Measurements from ENCODE around the gene GARIN5B. TPM values are rescaled to one million over a fixed set of nuclear protein-coding genes. Genes with fewer than 3 reads are reported as not detected.

GARIN5B gene
- total RNA-seq, 3 donors from 2014 or later (not counting 1 experiment from before 2014, with no cell fraction given) = not detected

- WGBS (ENCODE audit: insufficient coverage) = 88% methylated on average over 23 of the region's 24 CpGs
- H3K4me3 ChIP-seq (ENCODE audit: low read length) = no peak overlapping the region
- H3K27ac Mint-ChIP-seq = peak overlapping the region; percentile 94 to 100
- H3K9me3 Mint-ChIP-seq = no peaks in the 10 kb centered on the region
- H3K27me3 Mint-ChIP-seq (ENCODE audit: low read depth in 2 of 2) = no peaks in the 10 kb centered on the region
- peaks cover 43% of the 10 kb centered on the region for H3K36me3 ChIP-seq (ENCODE audit: control insufficient read depth, insufficient read depth, low read length)
- peaks cover 42 to 67% of the 10 kb centered on the region in 2 donors for H3K4me1 Mint-ChIP-seq
- TF ChIP-seq, protein P1, sequence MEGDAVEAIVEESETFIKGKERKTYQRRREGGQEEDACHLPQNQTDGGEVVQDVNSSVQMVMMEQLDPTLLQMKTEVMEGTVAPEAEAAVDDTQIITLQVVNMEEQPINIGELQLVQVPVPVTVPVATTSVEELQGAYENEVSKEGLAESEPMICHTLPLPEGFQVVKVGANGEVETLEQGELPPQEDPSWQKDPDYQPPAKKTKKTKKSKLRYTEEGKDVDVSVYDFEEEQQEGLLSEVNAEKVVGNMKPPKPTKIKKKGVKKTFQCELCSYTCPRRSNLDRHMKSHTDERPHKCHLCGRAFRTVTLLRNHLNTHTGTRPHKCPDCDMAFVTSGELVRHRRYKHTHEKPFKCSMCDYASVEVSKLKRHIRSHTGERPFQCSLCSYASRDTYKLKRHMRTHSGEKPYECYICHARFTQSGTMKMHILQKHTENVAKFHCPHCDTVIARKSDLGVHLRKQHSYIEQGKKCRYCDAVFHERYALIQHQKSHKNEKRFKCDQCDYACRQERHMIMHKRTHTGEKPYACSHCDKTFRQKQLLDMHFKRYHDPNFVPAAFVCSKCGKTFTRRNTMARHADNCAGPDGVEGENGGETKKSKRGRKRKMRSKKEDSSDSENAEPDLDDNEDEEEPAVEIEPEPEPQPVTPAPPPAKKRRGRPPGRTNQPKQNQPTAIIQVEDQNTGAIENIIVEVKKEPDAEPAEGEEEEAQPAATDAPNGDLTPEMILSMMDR (IDR thresholded peaks at IDR 0.05) = no peak
- H3K9me3 ChIP-seq (ENCODE audit: control insufficient read depth, insufficient read depth, low read length) = no peaks in the 10 kb centered on the region
- DNase-seq (no peak), ATAC-seq (no peak)
- no peaks in the 10 kb centered on the region for H3K36me3 Mint-ChIP-seq
- peaks cover 60% of the 10 kb centered on the region for H3K4me1 ChIP-seq (ENCODE audit: control insufficient read depth, insufficient read depth, low read length)
- H3K4me3 Mint-ChIP-seq = peak overlapping the region; percentile 97
- intact Hi-C loops (cut with micrococcal nuclease) = no loop called here
- H3K27ac ChIP-seq (ENCODE audit: low read length) = no peak overlapping the region
- H3K27me3 ChIP-seq (ENCODE audit: control insufficient read depth, insufficient read depth, low read length) = no peaks in the 10 kb centered on the region
Measured at GRCh38 chr19:55387736-55388497, 24.9 kb upstream of the GARIN5B start.

GRCh38 chr19:55386493-55386971 lies 23.5 kb upstream of the GARIN5B start:
- peaks cover 52 to 78% of the 10 kb centered on the region in 2 donors for H3K4me1 Mint-ChIP-seq
- DNase-seq = no peak

DNA sequence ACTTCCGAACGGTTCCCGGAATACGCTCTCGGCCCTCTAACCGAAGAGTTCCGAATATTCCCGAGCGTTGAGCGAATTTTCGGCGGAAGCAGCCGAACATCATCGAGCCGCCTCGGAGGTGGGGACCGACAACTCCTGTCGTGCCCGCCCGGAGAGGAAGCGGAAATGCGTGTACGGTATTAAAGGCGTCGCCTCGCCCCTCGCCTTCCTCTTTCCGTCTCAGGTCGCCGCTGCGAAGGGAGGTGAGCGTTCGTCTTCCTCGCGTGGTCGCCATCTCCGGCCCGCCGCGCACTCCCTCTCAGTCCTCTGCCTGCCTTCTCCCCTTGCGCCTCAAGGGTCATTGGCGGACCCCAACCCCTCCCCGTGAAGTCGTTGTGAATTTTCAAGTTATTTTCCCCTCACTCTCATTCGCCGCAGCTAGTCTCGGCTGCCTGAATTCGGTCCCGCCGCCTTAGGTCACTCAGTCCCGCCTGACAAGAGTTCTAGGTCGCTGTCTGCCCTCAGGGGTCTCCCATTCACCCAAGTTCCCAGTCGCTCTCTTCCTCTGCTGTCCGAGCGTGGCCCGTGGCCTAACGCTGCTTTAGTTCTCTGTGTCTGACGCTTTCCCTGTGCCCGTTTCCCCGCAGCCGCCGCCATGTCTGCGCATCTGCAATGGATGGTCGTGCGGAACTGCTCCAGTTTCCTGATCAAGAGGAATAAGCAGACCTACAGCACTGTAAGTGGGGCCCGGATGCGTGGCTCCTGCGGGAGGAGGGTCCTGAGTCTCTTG lies 22.8 kb upstream of the GARIN5B start, which contains the start of gene RPL28:
RPL28 (plus strand) TSS at position 209 of the 769 bp plus-strand sequence; CDS start at position 635, 426 bp downstream.
- Mint-ChIP-seq H3K27ac (peak within 1 kb of the TSS; percentile 94 to 100), H3K36me3 (no peaks in the 10 kb centered on the region), H3K4me1 (peaks cover 54 to 79% of the 10 kb centered on the region in 2 donors), H3K4me3 (peak within 1 kb of the TSS; percentile 97), H3K27me3 (ENCODE audit: low read depth in 2 of 2) (no peaks in the 10 kb centered on the region), H3K9me3 (no peaks in the 10 kb centered on the region)
- peak; percentile 98 to 99 for DNase-seq
- peaks cover 39% of the 10 kb centered on the region for H3K36me3 ChIP-seq (ENCODE audit: control insufficient read depth, insufficient read depth, low read length)
- intact Hi-C loops (cut with micrococcal nuclease) = loop anchor here (1.0 to 2.0 kb wide), 3 partner anchors 23 to 85 kb away; partner anchors contain the start of gene KMT5C
- H3K9me3 ChIP-seq (ENCODE audit: control insufficient read depth, insufficient read depth, low read length) = no peaks in the 10 kb centered on the region
- TF ChIP-seq, protein P1 (IDR thresholded peaks at IDR 0.05) = no peak
- peak within 1 kb of the TSS; percentile 72 for H3K4me3 ChIP-seq (ENCODE audit: low read length)
- peaks cover 63% of the 10 kb centered on the region for H3K4me1 ChIP-seq (ENCODE audit: control insufficient read depth, insufficient read depth, low read length)
- H3K27me3 ChIP-seq (ENCODE audit: control insufficient read depth, insufficient read depth, low read length) = no peaks in the 10 kb centered on the region
- H3K27ac ChIP-seq (ENCODE audit: low read length) = peak within 1 kb of the TSS; percentile 94
- ATAC-seq = peak; percentile 79 to 93 (median 84)
- WGBS (ENCODE audit: insufficient coverage) = under 1% methylated on average over 68 of the region's 68 CpGs

More at GRCh38 chr19:55386493-55386971, 23.5 kb upstream of the GARIN5B start:
- no peaks in the 10 kb centered on the region for H3K27me3 Mint-ChIP-seq (ENCODE audit: low read depth in 2 of 2)
- no peaks in the 10 kb centered on the region for H3K9me3 Mint-ChIP-seq
- peaks cover 43% of the 10 kb centered on the region for H3K36me3 ChIP-seq (ENCODE audit: control insufficient read depth, insufficient read depth, low read length)
- peak overlapping the region; percentile 94 for H3K27ac ChIP-seq (ENCODE audit: low read length)
- H3K27me3 ChIP-seq (ENCODE audit: control insufficient read depth, insufficient read depth, low read length) = no peaks in the 10 kb centered on the region
- ATAC-seq = no peak
- H3K4me3 Mint-ChIP-seq = peak overlapping the region; percentile 97
- H3K4me1 ChIP-seq (ENCODE audit: control insufficient read depth, insufficient read depth, low read length) = peaks cover 63% of the 10 kb centered on the region
- TF ChIP-seq, protein P1 (IDR thresholded peaks at IDR 0.05) = no peak
- no peaks in the 10 kb centered on the region for H3K36me3 Mint-ChIP-seq
- H3K4me3 ChIP-seq (ENCODE audit: low read length) = peak overlapping the region; percentile 72
- 1% methylated on average over 33 of the region's 33 CpGs for WGBS (ENCODE audit: insufficient coverage)
- intact Hi-C loops (cut with micrococcal nuclease) = no loop called here
- peak overlapping the region; percentile 94 to 100 for H3K27ac Mint-ChIP-seq
- no peaks in the 10 kb centered on the region for H3K9me3 ChIP-seq (ENCODE audit: control insufficient read depth, insufficient read depth, low read length)
